Activated CD8-positive, alpha-beta memory T cell treated with anti-CD3 and anti-CD28 coated beads for 48 hours (primary cell): ENCODE data around the gene CALHM6.

Experiments
- DNase-seq, 3 experiments: peaks; one replicate each; pipeline ENCODE4 v3.0.0-alpha.2; 2020; ENCODE audit warnings: low read depth in 2 of 3, low spot score in 2 of 3

The CALHM6 gene

DNA sequence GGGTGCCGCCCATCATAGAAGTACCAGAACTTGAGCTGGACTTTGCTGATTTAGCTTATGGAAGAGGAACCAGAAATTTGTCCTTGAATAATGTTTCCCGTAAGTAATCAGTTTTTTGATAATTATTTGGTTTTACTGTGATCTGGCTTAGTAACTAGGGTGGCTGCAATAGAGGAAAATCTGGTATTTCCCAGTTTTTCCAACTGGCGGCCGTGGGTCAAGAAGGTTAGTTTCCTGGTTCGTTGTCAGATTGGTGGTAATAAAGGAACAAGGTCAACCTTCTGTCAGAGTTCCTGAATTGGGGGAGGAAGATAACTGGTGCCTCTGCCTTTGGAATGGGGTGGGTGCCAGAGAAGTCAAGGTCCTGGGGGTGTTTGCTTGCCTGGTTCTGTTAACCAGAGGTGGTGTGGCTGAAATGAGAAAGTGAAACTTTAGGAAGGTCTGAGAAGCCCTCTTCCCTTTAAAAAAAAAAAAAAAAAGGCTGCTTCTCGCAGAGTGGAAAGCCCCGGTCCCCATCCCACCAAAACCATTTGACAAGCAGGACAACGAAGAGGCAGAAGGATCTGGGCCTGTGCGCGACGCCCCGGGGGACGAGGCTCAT lies at the start of gene CALHM6:
Gene CALHM6, plus strand, starts transcription at position 45 of the 601 bp plus-strand sequence. Its CDS starts 555 bp downstream, at position 600.
- DNase-seq: no peak

DNA sequence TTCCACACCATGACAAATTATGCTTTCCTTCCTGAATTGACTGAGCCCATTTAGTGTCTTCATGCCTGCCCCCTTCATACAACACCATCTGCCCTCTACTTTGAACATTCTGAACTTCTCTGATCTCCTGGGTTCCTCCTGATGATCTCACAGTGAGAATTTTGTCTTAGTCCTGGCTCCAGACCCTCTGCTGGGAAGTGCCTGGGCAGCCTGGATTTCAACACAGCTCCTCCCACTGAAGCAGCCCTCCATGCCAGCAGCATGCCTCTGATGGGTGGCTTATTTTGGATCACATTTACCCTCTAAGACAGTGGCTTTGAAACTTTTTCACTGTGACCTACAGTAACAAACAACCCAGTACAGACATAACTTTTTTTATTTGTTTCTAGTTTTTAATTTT lies 48.9 kb upstream of the CALHM6 start:
- DNase-seq: no peak

DNA sequence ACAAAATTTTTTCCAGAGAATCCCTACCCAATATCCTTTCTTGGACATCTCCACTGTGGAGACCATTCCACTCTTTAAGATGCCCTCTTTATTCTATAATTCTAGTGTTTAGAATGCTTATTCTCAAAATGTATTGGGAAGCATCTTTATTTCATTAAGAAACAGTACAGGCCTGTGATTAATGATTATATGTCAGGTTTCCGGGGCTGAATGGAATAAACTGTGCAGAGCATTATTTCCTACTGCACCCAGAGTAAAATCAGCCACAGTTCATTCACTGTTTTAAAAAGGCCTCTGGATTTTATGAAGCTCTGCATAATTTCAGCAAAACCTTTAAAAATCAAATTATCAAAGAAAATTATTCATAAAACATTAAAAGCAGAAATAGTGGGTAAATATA lies 47.8 kb upstream of the CALHM6 start:
- DNase-seq: no peak

DNA sequence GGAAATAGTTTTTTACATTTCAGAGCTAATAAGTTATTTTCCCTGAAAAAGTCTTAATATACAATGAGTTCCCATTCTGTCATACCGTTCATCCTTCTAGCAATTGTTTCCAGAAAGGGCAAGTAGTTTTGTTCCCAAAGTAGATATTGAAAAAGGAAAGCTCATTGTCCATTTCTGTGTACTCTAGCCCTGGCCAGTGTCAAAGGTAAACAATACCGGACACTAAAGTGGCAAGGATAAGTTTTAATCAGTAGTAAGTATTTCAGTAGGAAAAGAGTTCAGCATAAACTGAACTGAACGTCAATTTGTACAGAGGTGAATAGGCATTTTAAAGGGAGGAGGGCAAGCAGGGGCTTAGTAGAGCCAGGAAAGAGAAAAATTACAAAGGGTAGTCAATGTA lies 43.5 kb upstream of the CALHM6 start:
- DNase-seq: no peak

DNA sequence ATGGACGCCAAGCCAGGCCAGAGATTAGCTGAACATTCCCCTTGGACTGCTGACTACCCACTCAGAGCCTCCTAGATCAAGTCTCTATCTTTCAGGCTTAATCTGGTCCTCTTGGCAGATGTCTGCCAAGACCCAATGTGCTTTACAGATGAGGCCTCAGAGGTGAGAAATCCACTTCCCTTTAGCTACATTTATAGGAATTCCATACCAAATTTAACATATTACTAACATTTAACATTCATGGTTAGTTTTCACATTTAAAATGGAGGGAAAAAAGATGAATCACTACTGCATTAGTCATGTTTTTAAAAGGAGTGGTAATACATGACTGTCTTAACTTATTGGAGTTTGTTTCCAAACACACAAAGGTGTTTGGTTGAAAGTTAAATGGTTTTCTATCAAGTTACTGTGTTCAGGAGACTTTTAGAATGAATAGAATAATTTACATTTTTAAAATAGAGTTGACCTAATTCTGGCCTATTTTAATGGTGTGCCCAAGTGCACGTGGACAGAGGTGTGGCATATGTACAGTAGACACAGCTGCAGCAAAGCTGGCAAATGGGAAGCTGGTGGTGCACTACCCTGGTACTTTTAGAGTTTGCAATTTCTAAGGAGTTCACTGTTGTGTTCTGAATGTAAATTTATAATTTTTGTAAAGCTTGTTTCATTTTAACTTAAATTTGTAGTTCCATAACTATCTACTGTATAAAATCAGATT lies 41.9 kb upstream of the CALHM6 start:
- DNase-seq: no peak

DNA sequence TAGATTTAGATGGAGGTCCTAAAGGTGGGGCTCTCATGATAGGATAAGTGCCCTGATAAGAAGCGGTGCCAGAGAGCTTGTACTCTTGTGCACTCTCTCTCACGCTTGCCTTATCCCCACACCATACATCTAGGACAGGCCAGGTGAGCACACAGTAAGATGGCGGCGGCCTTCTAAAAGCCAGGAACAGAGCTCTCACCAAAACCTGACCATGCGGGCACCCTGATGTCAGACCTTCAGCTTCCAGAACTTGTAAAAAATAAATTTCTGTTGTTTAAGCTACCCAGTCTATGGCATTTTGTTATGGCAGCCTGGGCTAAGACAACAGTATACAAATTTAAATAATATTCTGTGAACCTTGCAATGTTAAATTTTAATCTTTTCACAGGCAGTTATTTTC lies 40.8 kb upstream of the CALHM6 start:
- no peak for DNase-seq

DNA sequence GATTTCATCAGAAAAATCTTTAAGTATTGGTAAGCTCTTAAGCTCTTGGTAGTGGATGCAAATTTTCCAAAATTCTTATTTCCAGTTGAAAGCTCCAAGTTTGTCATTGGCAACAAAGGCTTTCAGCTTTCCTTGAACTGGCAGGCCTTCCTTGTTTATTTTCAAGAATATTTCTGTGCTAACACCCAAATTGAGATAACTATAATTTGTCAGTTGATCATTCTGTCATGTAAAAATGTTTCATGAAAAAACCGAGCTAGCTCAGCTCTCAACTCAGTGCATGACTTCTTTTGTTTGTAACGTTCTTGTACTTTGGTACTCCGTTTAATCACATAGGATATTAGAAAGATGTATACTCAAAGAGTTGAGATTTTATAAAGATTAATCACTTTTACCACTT lies 38.9 kb upstream of the CALHM6 start:
- DNase-seq: no peak

DNA sequence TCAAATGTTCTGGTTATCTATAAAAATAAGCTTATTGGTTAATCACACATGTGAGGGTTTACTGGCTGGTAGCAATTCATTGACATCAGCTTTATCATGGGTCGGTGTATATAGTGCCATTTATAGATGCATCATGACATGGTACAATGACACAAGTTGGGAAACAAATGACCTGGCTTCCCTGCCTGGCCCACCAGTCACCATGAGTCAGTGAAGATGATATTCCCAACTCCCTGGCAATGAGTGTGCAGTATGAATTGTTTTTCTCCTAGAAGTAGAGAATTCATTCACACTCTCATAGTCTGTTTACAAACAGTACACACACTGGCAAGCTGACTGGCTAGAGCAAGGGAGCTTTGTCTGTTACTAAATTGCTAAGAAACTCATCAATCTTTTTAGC lies 37.2 kb upstream of the CALHM6 start:
- DNase-seq: no peak

DNA sequence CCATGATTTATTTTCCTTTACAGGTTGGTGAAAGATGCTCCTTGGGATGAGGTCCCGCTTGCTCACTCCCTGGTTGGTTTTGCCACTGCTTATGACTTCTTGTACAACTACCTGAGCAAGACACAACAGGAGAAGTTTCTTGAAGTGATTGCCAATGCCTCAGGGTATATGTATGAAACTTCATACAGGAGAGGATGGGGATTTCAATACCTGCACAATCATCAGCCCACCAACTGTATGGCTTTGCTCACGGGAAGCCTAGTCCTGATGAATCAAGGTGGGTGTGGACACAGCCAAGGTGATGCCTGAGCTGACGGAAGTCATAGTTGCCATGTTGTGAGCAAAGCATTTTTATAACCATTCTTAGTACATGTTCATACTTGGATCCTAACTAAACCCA lies 34.6 kb upstream of the CALHM6 start:
- DNase-seq: no peak

DNA sequence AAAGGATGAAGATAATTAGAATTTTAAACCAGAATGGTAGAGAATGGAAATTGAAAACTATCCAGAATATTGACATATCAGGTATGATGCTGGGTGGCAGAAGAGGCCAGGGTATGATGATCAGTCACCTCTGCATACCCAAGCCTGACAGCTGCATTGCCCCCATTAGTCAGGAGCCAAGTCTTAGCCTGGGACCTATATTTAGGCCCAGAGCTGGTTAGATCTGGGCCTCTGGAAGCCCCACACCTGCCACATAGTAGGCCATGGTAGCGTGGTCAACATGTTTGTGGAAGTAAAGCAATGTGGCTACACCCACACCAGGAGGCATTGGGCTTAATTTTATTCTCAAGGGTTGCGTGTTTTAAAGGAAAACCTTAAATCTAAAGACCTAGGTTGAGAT lies 32.1 kb upstream of the CALHM6 start:
- DNase-seq: no peak

DNA sequence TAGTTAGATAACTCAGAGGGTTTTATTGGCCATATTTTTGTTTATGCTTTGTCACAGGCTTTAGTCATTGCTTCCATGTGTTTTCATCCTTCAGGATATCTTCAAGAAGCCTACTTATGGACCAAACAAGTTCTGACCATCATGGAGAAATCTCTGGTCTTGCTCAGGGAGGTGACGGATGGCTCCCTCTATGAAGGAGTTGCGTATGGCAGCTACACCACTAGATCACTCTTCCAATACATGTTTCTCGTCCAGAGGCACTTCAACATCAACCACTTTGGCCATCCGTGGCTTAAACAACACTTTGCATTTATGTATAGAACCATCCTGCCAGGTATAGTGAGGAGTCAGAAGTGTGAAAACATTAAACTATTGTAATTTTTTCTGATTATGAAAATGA lies 30.3 kb upstream of the CALHM6 start:
- no peak for DNase-seq

DNA sequence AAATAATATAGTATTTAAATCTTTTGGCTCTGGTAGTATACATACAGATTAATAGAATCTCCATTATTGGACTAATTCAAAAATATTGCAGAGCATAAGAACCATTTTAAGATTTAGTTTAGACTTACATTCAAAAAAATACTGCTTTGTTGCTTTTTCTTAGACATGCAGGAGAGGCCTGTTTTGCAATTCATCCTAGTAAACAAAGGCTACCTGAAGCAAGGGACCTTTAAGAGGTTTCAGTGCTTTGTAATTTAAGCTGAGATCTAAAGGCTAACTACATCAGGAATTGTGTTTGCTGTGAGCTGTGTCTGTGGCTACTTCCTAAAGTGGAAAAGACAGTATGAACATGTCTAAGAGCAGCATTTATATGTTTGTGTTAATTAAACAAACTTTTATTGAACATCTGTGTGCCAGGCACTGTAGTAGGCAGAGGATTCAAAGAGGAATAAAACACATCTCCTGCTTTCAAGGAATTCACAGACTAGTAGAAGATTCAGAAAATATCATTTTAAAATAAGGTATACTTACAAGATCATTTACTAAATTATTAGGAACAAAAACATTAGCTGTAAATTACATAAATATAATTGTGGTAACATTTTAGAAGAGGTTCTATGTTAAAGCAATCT lies 29.1 kb upstream of the CALHM6 start:
- DNase-seq: no peak

DNA sequence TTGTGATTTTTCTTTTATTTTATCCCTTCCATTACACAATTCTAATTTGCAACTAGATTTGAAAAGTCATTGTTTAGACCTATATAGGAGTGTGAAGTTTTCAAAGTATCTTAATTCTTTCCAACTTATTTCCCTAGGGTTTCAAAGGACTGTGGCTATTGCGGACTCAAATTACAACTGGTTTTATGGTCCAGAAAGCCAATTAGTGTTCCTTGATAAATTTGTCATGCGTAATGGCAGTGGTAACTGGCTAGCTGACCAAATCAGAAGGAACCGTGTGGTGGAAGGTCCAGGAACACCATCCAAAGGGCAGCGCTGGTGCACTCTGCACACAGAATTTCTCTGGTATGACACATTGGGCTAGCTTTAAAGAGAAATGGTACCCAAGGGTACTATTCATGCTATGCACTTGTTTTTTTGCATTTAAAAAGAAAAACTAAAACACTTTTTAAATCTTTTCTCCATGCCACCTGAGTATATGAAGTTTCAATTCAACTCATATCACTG lies 27.9 kb upstream of the CALHM6 start:
- DNase-seq: no peak

DNA sequence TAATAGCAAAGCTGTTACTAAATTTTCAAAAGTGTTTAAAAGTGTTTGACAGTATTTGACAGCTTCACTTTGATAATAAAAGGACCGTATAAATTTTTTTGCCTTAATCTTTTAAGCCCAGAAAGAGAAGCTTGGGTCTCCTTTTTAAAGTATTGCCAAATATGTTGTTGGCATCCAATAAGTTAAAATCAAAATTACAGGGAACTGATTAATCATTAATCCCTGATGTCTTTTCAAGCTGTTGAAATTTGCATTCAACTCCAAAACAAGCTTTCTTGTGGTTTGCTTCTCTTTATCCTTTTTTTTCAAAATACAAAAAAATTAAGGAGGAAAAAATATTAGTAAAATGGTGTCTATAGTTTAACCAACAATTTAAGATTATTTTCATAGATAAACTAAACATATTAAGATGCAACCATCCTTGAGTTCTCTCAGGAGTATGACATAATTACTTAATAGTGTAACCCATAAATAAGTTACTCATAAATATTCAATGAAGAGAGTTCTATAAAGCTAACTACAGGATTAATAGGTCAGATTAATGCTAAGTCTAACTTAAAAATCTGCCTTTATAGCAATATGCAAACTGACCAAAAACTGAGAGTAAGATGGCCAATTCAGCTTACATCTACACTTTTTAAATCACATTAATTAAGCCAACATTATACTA lies 27.0 kb upstream of the CALHM6 start:
- no peak for DNase-seq

DNA sequence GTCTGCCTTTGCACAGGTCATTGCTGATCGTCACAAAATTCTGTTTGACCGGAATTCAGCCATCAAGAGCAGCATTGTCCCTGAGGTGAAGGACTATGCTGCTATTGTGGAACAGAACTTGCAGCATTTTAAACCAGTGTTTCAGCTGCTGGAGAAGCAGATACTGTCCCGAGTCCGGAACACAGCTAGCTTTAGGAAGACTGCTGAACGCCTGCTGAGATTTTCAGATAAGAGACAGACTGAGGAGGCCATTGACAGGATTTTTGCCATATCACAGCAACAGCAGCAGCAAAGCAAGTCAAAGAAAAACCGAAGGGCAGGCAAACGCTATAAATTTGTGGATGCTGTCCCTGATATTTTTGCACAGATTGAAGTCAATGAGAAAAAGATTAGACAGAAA lies 24.6 kb upstream of the CALHM6 start:
- no peak for DNase-seq

DNA sequence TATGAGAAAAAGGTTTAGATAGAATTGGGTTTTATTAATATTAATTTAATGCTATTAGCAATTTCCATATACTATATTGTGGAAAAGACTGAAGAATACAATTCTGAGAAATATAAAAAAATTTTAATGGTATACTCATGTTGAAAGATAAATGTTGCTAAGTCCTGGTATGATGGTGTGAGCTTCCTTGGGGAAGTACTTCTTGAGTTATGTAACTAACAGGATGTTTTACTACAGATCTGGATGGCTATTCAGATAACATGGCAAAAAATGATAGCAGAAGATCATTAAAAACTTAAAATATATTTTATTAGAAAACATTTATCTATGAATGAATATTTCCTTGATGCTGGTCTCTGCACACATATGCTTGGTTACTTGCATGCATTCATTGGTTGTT lies 23.5 kb upstream of the CALHM6 start:
- DNase-seq: no peak

DNA sequence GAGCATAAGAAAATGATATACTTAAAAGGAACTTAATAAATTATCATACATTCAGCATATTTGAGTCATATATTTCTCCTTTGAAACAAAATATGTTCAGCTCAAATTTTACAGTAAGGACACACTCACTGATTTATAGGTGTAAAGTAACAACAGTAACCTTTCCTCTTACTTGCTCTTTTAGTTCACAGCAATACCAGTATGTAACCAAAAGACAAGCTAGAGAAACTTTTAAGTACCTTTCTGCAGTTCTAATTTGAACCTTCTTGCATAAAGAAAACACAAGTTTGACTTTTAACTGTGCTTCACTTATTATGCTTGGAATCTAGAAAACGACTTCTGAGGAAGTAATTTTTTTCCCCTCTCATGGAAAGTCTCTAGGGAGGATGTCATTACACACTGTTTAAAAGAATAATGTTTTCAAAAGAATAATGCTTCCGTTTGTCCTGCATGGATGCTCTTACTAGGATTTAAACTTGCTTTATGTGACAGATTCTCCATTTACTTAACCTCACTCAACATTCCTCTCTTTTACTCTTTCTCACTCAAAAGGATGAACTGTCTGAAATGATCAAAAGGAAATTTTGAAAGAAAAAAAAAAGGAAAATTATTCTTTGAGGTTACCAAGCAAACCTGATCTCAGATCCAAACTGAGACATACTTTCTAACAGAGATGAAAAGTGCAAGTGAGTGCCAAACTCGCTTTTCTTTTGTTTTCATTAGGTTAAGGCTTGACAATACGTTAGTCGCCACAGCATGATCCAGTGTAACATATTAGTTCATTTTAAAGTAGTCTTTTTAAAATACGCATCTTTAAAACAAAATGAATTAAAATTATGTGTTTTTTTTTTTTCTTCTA lies 22.4 kb upstream of the CALHM6 start:
- DNase-seq: no peak

DNA sequence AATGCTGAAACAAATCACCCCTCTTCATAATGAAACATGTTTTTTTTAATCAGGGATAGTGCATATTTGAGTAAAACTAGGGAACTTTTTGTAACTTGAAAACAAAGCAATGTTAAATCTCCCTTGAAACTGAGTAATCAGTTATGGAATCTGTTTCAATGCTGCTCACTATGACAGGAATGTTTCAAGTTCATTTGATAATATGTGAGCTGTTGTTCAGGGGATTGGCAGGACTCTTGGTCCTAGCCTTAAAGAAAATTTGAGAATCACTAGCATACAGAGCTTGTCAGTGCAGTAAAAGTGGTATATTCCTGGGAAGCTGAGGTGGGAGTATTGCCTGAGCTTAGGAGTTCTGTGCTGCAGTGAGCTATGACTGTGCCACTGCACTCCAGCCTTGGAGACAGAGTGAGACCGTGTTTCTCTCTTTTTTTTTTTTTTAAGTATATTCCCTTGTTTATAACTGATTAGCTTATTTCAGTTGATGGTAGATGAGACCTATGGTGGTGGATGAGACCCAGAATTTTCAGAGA lies 21.6 kb upstream of the CALHM6 start:
- no peak for DNase-seq

DNA sequence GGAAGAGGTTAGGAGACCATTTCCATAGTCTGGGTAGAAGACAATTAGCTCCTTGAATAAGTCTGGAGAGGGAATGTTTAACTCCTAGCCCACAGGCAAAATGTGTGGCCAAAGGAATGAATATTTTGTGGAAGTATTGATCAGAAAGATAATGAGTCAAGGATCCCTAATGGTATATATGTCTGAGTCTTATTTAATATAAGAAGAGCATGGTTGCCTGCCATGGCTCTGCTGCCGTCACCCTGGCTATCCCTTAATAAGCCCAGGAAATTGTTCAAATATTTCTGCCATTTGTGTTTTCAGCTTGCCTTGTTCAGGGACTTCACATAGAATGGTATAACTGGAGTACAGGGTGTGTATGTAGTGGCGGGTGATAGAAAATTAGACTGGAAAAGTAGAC lies 18.1 kb upstream of the CALHM6 start:
- DNase-seq: no peak

DNA sequence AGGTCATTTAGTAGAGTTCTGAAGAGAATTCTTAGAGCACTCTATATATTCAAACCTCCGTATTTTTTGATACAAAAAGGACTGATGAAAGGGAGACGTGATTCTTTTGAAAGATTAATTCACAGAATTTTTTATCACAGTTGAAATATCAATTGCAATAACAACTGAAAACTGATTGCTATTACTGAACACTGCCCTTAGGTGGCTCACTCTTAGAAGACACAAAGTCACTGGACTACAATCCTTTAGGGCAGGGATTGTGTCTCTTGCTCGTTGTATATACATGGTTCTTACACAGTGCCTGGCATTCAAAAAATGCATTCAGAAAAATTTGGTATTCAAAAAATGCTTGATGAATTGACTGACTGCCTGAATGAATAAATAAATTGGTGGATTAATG lies 17.1 kb upstream of the CALHM6 start:
- DNase-seq: no peak

DNA sequence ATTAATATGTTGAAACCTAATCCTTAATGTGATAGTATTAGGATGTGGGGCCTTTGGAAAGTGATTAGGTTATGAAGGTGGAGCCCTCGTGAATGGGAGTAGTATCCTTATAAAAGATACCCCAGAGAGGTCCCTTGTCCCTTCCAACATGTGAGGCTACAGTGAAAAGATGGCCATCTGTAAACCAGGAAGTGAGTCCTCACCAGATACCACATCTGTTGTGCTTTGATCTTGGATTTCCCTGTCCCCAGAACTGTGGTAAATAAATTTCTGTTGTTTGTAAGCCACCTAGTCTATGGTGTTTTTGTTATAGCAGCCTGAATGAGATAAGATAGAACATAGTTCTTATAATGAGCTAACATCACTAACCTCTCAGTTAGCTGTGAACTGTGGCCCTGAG lies 16.6 kb upstream of the CALHM6 start:
- no peak for DNase-seq
